HG02981 (cell line): ENCODE results near the gene CCT4.
"Not testable (repeated sequence)": the region's sequence is repeated elsewhere in the genome, so short reads cannot be mapped to it uniquely, and the experiment has no call there.

Source experiments
- ATAC-seq: cut with Tn5 transposase; IDR thresholded peaks from one replicate; pipeline ENCODE4 v1.9.1; 2021; ENCODE audit warnings: mild to moderate bottlenecking, moderate library complexity; ENCODE audit not compliant: unreplicated experiment

The CCT4 gene

GRCh38 chr2:61882850-61883249 is 5.6 kb downstream of the CCT4 start:
- ATAC-seq = no peak

DNA sequence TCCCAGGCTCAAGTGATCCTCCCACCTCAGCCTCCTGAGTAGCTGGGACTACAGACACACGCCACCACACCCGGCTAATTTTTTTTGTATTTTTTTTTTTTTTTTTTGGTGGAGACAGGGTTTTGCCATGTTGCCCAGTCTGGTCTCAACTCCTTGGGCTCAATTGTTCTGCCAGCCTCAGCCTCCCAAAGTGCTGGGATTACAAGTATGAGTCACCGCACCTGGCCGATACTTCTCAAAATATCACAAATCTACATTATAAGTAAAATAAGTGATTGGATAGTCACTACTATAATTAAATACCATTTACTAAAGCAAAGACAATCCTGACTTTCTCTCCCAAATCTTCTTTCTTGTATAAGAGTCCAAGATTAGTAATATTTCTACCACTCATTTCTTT is 9.1 kb downstream of the CCT4 start:
- ATAC-seq = not testable (repeated sequence)

GRCh38 chr2:61878761-61879160 is 9.7 kb downstream of the CCT4 start:
- ATAC-seq = no peak

DNA sequence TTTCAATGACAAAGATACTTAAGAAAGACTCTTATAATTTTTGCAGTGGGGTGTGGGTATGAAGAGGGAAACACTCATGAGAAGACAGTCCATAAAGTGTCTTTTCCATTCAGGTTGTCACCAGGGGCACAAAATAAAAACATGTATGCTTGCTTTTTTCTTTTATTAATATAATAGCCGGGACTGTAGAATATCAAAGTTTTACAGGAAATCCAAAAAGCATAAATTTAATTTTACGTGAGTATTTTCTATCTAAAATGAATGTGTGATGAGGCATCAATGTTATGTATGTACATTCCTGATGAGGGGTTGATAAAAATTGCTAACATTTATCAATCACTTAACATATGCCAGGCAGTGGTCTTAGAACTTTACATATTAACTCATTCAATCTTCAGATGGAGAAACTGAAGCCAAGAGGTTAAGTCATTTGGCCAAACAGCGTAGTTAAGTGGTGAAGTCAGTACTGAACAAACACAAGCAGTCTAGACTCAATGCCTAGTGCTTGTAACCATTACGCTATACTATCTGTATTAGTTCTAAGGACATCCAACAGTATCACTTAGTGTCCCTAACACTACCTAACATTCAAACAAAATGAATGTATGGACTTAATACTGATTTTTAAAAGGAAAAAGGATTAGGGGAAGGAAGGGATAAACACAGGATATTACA is 10.7 kb downstream of the CCT4 start:
- no peak for ATAC-seq

DNA sequence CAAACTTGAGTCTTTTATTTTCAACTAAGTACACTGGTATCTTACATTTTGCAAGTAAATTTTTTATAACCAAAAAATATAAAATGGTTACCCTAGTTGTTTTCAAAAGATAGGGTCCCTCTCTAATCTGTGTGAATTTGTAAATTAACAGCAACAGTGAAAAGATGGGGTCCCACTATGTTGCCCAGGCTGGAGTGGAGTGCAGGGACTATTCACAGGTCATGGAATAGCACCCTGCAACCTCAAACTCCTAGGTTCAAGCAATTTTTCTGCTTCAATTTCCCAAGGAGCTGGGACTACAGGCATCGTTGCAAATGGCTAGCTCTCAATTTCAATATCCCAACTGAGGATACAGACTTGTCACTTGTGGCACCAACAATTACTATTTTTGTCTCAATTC is 12.1 kb downstream of the CCT4 start:
- ATAC-seq = no peak

DNA sequence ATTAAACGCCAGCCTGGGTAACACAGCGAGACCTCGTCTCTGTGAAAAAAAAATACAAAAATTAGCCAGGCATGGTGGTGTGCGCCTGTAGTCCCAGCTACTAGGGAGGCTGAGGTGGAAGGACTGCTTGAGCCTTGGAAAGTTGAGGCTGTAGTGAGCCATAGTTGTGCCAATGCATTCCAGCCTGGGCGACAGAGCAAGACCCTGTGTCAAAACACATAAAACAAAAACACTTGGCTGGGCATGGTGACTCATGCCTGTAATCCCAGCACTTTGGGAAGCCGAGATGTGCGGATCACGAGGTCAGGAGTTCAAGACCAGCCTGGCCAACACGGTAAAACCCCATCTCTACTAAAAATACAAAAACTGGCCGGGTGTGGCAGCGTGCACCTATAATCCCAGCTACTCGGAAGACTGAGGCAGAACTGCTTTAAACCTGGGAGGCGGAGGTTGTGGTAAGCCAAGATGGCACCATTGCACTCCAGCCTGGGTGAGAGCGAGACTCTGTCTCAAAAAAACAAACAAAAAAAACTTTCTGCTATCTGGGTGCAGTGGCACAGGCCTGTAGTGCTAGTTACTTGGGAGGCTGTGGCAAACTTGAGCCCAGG is 21.9 kb downstream of the CCT4 start:
- not testable (repeated sequence) for ATAC-seq

DNA sequence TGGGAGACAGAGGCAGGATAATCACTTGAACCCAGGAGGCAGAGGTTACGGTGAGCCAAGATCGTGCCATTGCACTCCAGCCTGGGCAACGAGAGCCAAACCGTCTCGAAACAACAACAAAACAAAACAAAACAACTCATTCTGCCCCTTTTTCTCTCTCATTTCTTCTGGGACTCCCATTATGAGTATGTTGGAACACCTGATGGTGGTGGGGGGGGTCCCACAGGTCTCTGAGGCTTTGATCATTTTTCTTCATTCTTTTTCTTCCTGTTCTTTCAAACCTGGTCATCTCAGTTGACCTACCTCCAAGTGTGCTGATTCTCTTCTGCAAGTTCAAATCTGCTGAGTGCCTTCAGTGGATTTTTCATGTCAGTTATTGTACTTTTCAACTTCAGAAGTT is 26.4 kb downstream of the CCT4 start:
- no peak for ATAC-seq

GRCh38 chr2:61857224-61857623 is 31.2 kb downstream of the CCT4 start:
- no peak for ATAC-seq

GRCh38 chr2:61855318-61855613 is 33.2 kb downstream of the CCT4 start:
- ATAC-seq = no peak

DNA sequence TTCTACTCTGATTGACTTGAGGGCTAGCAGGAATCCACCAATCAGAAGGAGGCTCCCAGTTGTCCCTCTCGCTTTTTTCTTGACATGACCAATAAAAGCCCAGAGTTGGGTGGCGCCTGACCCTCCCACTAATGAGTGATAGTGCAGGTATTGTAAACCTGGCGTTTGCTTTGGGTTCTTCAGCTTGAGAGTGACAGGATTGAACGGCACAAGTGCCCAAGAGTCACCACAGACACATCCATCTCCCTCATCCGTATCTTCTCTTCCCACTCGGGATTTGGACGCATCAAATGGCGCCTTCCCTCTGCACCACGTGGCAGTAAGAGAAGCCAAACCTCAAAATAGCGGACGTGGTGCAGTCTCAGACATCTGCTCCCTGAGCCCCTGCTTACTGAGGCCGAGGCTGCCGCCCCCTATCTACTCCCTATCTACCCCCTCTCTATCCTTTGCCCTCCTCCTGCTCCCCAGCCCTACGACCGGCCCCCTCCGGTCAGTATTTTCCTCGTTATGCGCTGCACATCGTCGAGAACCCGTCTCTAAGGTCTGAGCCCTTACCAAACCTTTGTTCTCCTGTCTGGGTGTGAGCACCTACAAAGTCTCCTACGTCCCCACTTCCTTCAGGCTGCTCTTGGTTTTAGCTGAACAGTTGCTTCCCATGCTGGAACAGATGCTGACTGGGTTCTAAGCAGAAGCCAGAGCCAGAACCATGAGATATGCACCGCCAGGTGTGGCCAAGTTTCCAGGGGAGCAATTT is 33.7 kb downstream of the CCT4 start:
- peak; percentile 91 for ATAC-seq

DNA sequence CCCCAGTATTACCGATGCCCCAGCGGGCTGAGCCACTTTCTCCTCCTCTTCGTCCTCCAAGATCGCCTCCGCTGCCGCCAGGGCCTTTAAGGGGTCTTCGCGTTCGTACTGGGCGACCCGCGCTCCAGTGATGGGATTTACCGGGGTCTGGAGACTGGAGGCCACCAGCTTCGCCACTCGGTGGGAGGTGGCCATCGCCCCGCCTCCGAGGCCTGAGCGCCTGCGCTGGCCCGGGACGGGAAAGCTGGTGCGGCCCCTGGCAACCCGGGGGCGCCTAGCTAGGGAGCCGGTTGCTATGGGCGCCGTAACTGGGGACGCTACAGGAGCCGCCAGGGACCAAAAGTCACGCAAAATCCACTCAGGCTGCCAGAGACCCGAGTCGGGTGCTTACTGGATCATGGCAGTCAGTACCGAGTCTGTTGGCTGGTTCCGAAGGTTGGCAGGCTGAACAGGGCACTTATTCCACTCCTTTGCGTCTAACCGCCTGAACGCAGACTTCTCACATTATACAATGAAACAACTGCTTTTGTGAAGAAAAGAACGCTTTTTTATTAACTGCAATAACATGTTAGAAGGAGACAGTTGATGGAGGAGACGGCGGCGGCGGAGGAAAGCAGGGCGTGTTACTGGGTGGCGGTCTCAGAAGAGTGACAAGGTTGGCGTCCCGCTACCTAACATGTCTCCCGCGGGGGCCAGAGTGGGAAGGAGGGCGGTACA is 34.5 kb downstream of the CCT4 start, which contains the start of gene FAM161A:
TSS of gene FAM161A (minus strand) at position 214 of the 717 bp plus-strand sequence. CDS start at position 195, 19 bp downstream.
- peak; percentile 72 for ATAC-seq

DNA sequence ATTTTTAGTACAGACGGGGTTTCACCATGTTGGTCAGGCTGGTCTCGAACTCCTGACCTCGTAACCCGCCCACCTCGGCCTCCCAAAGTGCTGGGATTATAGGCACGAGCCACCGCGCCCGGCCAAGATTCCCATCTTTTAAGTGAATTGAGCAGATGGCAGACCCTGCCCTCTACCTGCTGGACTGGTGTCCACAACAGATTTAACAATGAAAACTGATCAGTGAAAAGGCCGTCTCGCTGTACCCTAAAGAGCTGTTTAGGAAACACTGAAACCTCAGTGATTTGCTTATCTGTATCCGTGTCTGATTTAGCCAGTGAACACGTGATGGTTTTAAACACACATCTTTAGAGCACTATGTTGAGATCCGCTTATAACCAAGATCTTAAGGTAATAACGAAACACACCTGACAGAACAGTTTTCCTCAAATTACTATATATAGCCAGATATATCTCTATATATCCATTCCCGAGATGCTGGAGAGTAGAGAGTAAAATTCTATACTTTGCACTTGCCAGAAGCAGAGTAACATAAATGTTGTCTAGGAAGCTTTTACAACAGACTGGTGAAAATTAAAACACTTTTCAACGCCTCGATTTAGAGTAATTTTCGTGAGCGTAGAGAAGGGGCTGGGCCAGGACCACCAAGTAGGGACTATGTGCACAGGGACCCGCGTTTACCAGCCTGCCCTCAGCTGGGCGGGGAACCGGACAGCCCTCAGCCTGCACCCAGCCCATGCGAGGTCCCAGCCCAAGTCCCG is 35.2 kb downstream of the CCT4 start:
- ATAC-seq = peak; percentile 49

GRCh38 chr2:61851270-61851669 is 37.2 kb downstream of the CCT4 start:
- ATAC-seq = not testable (repeated sequence)

DNA sequence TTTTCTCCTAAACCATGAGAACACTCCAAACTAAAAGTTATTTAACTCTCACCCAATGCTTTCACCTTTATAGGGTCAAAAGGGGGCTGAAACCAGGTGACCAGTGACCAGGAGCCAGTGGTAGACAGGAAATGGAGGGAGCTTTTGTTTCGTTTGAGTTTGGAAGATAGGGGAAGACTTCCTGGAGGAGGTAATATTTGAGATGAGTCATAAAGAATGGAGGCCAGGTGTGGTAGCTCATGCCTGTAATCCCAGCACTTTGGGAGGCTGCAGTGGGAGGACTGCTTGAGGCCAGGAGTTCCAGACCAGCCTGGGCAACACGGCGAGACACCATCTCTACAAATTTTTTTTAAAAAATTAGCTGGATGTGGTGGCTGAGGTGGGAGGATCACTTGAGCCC is 43.1 kb downstream of the CCT4 start:
- no peak for ATAC-seq

DNA sequence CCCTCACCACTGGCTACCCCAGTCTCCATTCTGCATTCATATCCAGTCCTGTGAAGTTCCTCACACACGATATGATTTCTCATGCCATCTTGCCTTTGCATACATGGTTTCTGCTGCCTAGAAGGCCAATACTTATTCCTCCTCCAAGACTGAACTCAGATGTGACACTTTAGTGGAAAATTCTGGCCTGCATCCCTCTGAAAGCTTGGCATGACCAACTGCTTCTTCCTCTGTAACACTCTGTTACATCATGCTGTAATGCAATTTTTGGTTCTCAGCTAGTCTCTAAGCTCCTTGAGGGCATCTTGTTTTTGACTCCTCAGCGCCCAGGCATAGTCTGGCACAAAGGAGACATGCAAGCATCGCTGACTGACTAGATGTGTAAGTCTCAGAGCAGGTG is 47.2 kb downstream of the CCT4 start:
- no peak for ATAC-seq

- ATAC-seq = no peak
These were observed 53.6 kb downstream of the CCT4 start for GRCh38 chr2:61834893-61835292.

DNA sequence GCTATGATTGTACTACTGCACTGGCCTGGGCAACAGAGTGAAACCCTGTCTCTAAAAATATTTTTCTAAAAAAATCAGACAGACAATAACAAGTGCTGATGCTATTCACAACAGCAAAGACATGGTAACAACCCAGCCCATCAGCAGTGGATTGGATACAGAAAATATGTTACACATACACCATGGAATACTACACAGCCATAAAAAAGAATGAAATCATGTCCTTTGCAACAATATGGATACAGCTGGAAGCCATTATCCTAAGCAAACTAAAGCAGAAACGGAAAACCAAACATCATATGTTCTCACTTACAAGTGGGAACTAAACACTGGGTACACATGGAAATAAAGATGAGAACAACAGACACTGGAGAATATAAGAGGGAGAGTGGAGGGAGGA is 54.5 kb downstream of the CCT4 start:
- ATAC-seq = no peak

- no peak for ATAC-seq
These were observed 56.1 kb downstream of the CCT4 start for GRCh38 chr2:61832183-61832841.

DNA sequence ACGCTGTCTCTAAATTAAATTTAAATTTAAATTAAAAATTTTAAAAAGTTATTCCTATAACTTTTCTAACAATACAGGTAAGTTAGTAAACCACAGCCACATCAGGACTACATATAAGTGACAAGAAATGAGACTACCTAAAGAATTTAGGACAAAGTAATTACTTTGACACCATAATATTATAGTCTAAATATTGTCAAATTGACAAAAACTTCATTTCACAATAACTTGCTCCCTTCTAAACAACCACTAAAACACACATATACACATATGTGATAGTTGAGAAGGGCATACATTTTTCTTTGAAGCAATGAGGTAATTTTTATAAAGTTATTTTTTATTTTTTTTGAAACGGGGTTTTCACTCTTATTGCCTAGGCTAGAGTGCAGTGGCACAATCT is 66.2 kb downstream of the CCT4 start:
- ATAC-seq = no peak
